WI38 (cell line): ENCODE measurements around the gene KLHL9.

Experiments used
- H3K4me3 ChIP-seq: 2 replicates; pipeline ENCODE4 v1.5.1; 2011; ENCODE audit warnings: low read depth, mild to moderate bottlenecking, control low read depth, low read length
- TF ChIP-seq, protein P1 (sequence below): IDR thresholded peaks from 2 replicates; pipeline ENCODE4 v1.5.1; 2012; ENCODE audit warnings: low read depth, mild to moderate bottlenecking, control low read depth, low read length

KLHL9 gene

DNA sequence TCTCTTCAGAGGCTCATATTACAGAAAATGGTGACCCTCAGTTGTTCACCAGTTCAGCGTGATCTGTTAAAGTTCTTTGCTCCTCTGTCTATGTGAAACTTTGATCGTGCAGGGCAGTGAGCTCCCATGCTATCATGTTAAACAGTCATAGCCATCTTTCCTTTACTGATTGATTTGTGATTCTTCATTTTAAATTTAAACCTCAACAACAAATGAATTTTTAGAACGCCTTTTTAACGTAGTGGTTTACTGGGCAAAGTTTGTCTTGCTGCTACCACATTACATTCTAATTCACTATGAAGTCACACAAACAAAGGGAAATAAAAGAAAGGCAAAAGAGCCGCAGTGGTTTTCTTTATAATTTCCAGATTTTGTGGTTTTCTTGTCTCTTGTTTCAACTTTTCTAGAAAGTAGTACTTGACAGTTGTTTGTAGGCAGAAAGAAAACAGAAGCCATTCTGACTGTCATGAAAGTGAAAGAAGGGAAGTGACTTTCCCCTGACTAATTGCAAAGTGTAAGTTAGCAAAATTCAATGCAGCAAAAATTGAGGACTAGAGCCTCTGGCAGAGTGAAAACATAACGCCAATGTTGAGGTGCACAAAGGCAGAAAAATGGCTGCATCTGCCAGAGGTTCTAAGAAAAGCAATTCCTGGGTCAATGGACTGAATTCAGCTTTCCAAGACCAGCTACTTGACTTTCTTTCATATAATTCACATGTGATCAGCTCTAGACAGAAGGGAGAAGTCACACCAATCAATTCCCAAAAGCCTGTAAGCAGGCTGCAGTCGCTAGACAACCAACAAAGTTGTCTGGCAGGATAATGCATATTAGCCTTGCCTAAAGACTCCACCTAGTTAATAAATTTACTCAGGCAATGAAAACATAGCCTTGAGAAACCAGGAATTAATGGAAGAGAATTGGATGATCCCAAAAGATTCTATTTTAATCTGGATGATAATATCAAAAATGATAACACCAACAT is 22.6 kb upstream of the KLHL9 start:
- H3K4me3 ChIP-seq = peak overlapping the region; percentile 3; the same call in 1 of the 2 replicates
- TF ChIP-seq, protein P1, sequence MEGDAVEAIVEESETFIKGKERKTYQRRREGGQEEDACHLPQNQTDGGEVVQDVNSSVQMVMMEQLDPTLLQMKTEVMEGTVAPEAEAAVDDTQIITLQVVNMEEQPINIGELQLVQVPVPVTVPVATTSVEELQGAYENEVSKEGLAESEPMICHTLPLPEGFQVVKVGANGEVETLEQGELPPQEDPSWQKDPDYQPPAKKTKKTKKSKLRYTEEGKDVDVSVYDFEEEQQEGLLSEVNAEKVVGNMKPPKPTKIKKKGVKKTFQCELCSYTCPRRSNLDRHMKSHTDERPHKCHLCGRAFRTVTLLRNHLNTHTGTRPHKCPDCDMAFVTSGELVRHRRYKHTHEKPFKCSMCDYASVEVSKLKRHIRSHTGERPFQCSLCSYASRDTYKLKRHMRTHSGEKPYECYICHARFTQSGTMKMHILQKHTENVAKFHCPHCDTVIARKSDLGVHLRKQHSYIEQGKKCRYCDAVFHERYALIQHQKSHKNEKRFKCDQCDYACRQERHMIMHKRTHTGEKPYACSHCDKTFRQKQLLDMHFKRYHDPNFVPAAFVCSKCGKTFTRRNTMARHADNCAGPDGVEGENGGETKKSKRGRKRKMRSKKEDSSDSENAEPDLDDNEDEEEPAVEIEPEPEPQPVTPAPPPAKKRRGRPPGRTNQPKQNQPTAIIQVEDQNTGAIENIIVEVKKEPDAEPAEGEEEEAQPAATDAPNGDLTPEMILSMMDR = no peak

DNA sequence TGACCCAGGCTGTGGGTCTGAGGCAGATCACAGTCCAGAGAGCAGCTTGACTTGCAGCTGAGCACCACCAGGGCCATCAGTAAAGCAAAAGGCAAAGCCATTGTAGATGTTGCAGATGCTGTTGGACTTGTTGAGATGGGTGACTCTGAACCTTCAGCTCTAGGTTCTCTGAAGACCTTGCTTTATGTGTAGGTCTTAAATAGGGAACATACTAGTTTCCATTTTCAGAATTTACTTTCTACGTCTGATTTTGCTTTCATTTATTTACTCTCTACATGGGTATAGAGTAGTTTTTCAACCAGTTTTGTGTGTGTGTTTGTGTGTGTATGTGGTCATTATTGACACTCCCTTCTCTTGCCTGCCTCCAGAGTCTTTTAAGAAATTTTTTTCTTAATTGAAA is 15.6 kb upstream of the KLHL9 start, which contains the start of gene IFNA6:
IFNA6 (minus strand) TSS at position 101 of the 400 bp plus-strand sequence; CDS start at position 101, 0 bp downstream.
- TF ChIP-seq, protein P1 = no peak
- no peak within 1 kb of the TSS for H3K4me3 ChIP-seq

DNA sequence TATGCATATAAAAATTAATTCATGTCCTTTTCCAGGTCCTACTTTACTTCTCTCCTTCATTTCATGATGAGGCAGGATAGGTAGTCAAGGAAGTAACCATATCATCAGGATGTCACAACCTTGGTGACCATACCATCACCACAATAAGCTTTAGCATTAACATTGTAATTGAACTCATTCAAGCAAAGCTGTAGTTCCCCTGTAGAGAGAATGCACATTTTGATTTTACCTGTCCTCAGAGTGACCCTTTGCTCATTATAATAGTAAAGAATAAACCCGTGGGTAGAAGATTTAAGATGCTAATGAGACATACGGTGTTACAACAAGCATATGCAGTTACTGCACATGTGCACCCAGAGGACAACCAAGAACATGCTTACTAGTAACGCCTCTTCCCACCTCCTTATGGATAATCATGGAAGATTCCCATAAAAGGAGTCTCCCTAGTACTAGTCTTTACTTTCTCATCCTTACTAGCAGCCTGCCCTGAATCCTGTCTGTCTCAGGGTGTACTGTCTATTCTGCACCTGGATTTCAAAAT is 13.3 kb upstream of the KLHL9 start:
- no peak overlapping the region for H3K4me3 ChIP-seq
- TF ChIP-seq, protein P1 = no peak

DNA sequence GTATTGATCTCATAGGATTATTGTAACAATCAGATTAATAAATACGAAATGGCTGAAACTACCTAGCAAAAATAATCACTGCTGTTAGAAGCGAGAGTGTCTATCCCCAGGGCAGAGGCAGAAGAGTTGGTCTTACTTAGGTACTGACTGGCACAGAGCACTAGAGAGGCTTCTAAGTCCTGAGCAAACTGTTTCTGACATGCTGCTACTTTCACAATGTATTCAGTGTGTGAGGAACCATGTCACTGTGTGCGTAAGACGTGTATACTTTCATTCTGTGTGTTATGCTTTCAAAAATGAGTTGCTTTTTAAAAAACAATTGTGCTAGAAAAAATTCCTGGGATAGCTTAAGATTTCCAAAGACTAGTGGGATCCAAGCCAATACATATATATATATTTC is 5.5 kb upstream of the KLHL9 start:
- H3K4me3 ChIP-seq = no peak overlapping the region
- TF ChIP-seq, protein P1 = no peak

DNA sequence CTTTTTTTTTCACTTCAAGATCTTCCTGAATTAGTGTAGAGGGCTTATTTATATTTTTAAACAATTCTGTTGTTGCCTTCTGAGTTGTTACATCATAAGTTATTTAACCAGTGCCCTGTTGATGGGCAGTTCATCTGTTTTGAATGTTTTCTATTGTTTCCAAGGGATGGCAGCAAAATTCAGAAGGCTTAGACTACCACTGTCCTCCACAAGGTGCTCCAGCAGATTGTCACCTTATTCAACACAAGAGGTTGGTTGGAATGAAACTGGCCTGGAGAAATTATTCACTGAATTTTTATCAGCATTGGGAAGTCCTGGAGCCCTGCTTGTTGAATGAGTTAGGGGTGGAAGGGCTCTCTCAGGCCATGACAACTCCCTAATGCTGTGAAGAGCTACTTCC is 1.3 kb upstream of the KLHL9 start:
- H3K4me3 ChIP-seq = no peak overlapping the region
- TF ChIP-seq, protein P1 = no peak

DNA sequence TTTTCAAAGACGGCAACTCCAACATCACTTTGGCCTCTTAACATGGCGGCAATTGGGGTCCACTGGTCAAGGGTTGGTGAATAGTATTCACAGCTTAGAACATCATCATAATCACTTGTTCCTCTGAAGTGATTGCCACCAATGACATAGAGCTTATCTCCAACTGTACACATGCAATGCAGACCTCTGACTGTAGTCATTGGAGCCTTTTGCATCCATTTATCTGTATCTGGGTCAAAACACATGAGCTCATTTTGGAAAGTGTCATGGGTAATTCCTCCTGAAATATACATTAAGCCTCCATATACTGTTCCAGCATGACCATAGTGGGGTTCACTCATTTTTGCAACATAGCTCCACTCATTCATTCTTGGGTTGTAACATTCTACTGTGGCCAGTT is 2.0 kb downstream of the KLHL9 start:
- H3K4me3 ChIP-seq = peak overlapping the region; percentile 90
- TF ChIP-seq, protein P1 = no peak

DNA sequence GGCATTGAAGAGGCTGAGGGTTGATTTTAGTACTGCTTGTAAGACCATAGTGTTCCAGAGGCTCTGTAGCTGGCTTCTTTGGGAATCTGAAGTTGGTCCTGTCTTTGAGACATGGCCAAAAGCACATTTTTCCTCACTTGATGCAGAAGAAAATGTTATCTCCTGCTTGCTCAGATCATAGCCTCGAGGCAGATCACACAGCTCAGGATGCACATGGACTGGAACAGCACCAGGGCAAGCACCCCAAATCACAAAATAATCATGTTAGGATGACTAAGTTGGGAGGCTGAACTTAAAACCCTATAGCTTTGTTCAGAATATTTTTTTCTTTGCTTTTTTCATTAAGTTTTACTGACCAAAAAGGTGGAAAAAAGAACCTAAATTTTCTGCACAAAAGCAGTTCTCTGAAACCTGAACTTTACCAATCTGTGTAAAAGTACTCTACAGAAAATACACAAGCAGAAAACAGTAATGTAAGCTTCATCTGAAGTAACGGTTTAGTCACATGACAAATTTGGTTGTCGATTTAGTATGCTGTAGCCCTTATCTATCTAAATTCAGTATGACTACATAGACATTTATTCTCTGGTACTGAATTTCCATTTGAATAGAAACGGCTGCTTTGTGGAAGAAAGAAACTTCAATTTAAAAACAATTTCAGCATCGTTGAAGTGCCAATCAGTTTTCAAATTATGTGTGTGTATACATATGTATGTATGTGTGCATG is 3.4 kb downstream of the KLHL9 start:
- TF ChIP-seq, protein P1 = no peak
- H3K4me3 ChIP-seq = no peak overlapping the region
